T1000 (cell line): ENCODE measurements around the gene SEPHS1.
"Not testable (repeated sequence)": the region's sequence is repeated elsewhere in the genome, so short reads cannot be mapped to it uniquely, and the experiment has no call there.

Experiments
- DNase-seq: peaks from one replicate; lab custom pipeline; 2025; ENCODE audit warnings: mixed read lengths; lab: John Stamatoyannopoulos, UW

The SEPHS1 gene

DNA sequence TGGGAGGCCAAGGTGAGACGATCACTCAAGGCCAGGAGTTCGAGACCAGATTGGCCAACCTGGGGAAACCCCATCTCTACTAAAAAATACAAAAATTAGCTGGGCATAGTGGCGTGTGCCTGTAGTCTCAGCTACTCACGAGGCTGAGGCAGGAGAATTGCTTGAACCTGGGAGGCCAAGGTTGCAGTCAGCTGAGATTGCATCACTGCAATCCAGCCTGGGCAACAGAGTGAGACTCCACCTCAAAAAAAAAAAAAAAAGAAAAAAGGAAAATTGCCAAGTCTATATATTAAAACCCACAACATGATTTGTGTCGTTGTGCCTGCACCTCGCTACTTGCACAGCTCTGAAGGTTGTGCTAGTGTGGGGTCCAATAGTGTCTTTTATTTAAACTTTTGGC is 65.7 kb downstream of the SEPHS1 start:
- DNase-seq: not testable (repeated sequence)

DNA sequence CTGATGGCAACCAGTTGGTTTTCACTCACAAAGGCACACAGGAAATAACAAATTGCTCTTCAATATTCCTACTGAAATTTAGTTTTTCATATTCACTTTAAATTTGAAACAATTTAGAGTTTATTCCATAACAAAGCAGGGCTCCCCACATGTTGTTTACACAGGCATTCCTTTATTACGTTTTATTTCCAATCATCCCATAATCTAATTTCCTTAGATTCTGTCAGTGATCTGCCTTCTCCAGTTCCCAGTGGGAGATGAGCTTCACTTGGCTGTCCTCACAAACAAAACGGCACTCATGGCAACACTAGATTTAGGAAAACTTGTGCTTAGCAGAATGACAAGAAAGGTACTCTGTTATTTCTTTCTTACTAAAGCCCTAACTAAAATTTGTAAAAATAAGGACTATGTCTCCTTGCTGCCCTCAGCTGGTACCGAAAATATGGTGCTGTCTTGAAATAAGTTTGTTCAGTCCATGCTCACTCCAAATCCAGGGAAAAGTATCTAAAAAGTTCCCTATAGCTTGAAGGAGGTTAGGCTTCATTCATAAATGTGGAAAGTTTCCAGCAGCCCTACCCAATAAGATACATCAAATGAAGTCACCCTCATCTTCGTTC is 71.2 kb downstream of the SEPHS1 start:
- no peak for DNase-seq

DNA sequence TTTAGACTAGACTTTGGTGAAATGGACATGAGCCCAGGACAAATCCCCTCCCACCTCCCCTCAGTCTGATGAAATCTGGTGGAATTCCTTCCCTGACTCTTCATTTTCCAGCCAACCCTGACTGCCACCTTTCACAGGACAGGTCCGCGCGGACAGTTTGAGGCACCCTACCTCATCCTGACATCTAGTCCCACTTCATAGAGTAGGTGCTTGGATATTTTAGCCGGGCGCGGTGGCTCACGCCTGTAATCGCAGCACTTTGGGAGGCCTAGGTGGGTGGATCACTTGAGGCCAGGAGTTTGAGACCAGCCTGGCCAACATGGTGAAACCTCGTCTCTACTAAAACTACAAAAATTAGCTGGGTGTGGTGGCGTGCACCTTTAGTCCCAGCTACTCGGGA is 71.9 kb downstream of the SEPHS1 start:
- DNase-seq: not testable (repeated sequence)

DNA sequence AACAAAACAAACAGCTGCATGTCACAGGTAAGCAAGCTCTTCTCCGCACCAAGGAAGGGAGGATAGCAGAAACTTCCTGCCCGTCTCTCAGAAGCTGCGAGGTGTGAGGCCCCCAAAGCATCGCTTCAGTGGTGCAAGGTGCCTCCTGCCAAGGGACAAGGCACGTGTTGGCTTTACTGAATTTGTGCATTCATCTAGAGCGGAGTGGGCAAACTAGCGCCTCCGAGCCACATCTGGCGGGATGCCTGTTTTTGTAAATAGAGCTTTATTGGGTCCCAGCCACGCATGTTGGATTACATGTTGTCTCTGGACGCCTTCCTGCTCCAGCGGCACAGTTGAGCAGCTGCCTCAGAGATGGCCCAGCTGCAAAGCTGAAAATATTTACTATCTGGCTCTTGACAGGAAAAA is 75.9 kb downstream of the SEPHS1 start:
- DNase-seq: no peak

DNA sequence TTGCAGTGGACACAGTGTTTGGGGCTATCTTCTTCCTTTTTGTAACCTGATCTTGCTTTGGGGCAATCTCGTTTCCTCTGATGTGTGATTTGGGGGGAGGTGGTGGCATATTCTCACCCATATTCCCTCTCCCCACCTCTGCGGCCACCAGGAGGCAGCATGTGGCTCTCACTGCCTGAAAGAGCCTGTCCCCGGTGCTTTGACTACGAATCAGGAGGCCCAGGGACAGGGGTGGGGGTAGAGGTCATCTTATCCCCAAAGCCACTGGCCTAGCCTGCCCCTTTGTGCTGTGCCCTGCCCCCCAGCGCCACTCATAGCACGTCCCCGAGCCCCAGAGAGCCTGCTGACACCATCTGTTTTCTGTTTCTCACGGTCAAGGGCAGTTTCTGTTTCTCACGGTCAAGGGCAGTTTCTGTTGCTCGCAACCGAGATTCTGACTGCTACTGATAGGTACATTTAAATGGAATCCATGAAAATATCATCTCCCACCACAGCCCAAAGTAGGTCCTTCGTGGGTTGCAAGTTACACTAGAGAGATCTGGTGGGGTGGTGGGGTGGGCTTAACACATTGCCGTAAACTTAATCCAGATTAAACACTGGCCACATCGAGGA is 76.4 kb downstream of the SEPHS1 start:
- DNase-seq: no peak

DNA sequence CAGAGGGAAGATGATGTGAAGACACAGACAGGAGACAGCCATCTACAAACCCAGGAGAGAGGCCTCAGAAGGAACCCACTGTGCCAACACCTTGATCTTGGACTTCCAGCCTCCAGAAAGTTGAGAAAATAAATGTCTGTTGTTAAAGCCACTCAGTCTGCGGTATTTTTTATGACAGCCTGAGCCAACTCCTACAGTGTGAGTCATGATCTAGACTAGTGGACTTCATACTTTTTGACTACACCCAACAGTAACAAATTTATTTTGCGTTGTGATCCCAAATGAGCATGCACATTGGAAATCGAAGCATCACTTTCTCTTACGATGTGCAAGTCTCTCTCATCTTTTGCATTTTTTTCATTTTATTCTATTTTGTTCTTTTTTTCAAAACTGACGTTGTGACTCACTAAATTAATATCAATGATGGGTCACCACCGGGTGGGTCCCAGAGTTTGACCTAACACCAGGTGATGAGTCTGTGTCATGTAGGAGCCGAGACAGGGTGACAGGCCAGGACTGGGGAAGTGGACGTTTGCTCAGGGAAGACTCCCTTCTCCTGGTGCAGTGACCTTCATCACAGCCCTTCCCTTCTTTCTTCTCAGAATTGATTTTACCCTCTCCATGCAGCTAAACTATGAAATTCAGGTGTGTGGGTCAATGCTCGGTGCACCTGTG is 77.1 kb downstream of the SEPHS1 start:
- no peak for DNase-seq

DNA sequence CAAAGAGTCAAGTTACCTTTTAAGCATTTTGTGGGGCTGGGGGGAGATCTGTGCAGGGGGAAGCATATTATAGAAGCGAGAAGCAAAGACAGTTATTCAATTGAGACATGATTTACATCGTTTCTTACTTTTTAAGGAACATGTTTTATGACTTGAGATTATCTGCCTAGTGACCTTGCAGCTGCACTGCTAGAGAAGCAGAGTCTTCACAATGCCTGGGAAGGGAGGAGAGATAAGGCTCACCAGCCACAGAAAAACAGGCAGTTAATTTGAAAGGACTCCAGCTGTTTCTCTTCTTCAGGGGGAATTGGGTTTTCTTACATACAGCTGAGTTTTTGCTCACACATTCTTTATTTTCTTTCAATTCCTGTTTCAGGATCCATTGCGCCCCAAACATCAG is 79.3 kb downstream of the SEPHS1 start:
- DNase-seq: no peak

DNA sequence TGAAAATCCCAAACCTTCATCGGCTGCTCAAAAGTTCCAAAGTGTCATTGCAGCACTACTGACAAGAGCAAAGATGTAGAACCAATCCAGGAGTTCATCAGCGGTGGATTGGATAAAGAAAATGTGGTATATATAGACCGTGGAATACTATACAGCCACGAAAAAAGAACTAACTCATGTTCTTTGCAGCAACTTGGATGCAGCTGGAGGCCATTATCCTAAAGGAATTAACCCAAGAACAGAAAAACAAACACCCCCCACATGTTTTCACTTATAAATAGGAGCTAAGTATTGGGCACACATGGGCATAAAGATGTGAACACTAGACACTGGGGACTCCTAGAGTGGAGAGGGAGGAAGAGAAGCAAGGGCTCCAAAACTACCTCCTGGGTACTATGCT is 79.8 kb downstream of the SEPHS1 start:
- DNase-seq: no peak
